CD4-positive, alpha-beta T cell treated with Interleukin-1 beta for 1 hour (primary cell): Measurements from ENCODE around the gene NMNAT3.

Source experiments
- DNase-seq, 2 donors: peaks; one replicate each; pipeline ENCODE4 v3.0.0-alpha.2; 2020 to 2022

The NMNAT3 gene

DNA sequence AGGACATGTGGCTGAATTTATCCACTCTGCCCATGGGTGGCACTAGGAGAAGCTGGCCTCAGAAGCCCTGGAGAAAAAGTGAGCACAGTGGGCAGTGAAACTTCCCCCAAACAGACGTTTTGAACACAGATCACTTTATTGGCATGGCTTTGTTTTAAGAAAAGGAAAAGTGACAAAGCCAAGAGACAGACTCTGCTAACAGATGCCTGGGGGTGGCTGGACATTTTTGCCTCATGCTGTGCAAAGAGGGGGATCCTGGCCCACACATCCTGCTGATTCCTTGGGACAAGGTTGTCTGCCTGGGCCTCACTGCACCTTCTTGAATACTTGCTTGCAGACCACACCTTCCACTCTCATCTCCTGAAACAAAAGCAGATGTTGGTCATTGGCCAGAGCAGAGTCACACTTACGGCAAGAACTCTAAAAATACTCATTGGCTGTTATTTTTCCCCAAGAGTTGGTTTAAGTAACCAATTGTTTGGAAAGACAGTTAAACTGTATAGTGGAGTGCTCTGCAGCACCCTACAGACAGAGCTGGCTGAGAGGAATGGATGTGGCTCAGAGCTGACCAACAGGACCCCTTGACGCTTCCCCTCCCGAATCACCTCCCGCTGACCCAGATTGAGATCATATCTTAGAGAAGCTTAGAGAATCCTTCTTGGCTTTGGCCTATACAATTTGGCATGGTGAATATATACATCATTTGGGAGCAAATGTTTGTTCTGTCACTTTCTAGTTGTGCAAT lies 160.3 kb downstream of the NMNAT3 start:
- DNase-seq = no peak

DNA sequence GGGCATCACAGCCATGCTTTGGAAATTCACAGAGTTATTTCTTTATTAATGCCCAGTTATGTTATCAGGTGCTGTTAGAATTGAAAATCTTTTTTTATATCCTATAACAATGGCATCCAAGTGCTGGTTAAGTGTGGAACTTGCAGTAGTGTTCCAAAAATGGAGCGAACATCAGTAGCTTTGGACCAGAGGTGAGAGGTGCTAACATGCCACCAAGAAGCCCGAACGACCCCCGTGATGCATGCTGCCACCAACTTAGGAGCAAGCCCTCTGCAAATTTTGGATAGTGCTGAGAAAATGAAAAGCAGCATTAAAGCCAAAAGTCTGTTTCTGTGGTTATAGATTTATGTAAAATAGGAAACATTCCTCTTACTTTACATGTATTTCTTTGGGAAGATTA lies 163.0 kb downstream of the NMNAT3 start:
- DNase-seq = no peak
